Endodermal cell (in vitro differentiated cells): Measurements from ENCODE around the gene DCBLD1. TPM values are rescaled to one million over a fixed set of nuclear protein-coding genes. Genes with fewer than 3 reads are reported as not detected.

Source experiments
- DNase-seq: peaks from one replicate; pipeline ENCODE4 v3.0.0-alpha.2; 2017
- H3K27ac ChIP-seq: 2 replicates; pipeline ENCODE4 v1.5.1; 2013; ENCODE audit warnings: mild to moderate bottlenecking, low read depth, low read length, moderate library complexity
- H3K27me3 ChIP-seq: 2 replicates; pipeline ENCODE4 v1.6.1; 2013; ENCODE audit warnings: mild to moderate bottlenecking, low read length, moderate library complexity; ENCODE audit not compliant: insufficient read depth, control insufficient read depth, poor library complexity, severe bottlenecking
- H3K36me3 ChIP-seq: 2 replicates; pipeline ENCODE4 v1.7.0; 2013; ENCODE audit warnings: mild to moderate bottlenecking, low read length, moderate library complexity; ENCODE audit not compliant: control insufficient read depth, insufficient read depth
- H3K4me1 ChIP-seq: one replicate; pipeline ENCODE4 v1.7.0; 2013; ENCODE audit warnings: low read length; ENCODE audit not compliant: control insufficient read depth, insufficient read depth
- H3K4me3 ChIP-seq: 2 replicates; pipeline ENCODE4 v1.5.1; 2013; ENCODE audit warnings: mild to moderate bottlenecking, low read length, moderate library complexity
- H3K9ac ChIP-seq: 2 replicates; pipeline ENCODE4 v1.6.1; 2013; ENCODE audit warnings: mild to moderate bottlenecking, low read length, moderate library complexity; ENCODE audit not compliant: poor library complexity, severe bottlenecking; ENCODE audit errors: extremely low read depth
- H3K9me3 ChIP-seq: 2 replicates; pipeline ENCODE4 v1.6.1; 2013; ENCODE audit warnings: mild to moderate bottlenecking, low read length, moderate library complexity; ENCODE audit not compliant: control insufficient read depth
- H3K27ac Mint-ChIP-seq: 2 replicates; pipeline ENCODE4 v1.8.0; 2020; ENCODE audit warnings: mixed read lengths
- H3K27me3 Mint-ChIP-seq: 2 replicates; pipeline ENCODE4 v1.8.0; 2021; ENCODE audit warnings: mild to moderate bottlenecking, mixed read lengths; ENCODE audit not compliant: insufficient read depth
- H3K36me3 Mint-ChIP-seq: 2 replicates; pipeline ENCODE4 v1.8.0; 2020; ENCODE audit warnings: low read depth, mixed read lengths
- H3K4me1 Mint-ChIP-seq: 2 replicates; pipeline ENCODE4 v1.8.0; 2020; ENCODE audit warnings: mixed read lengths
- H3K4me3 Mint-ChIP-seq: 2 replicates; pipeline ENCODE4 v1.8.0; 2020; ENCODE audit warnings: mild to moderate bottlenecking, moderate library complexity, mixed read lengths
- H3K9me3 Mint-ChIP-seq: 2 replicates; pipeline ENCODE4 v1.8.0; 2020; ENCODE audit warnings: mild to moderate bottlenecking, mixed read lengths
- CTCF ChIP-seq: fragments of 200-600 bp; sonication (generic); conservative IDR thresholded peaks from 2 replicates; pipeline ENCODE4 v1.5.0; 2021; ENCODE audit warnings: antibody characterized with exemption, mild to moderate bottlenecking
- WGBS, 2 experiments: methylation state at CpG; one replicate each; pipeline versions ENCODE4 v1.1.5 to v1.1.7; 2013; ENCODE audit warnings: missing lambda C conversion rate in 2 of 2, mixed read lengths in 1 of 2; ENCODE audit not compliant: insufficient coverage in 1 of 2, insufficient read length in 1 of 2; 5-methylcytosine and 5-hydroxymethylcytosine counted together
- total RNA-seq, 2 donors: library from RNA; stranded (reverse); fragmentation: NEBNext Ultra II Directional in 1 of 2; extraction: Animal tissue kit (Norgen Biotek cat#: 25700) in 1 of 2; gene quantifications; 2 replicates in 1 of 2; 3 replicates in 1 of 2; pipeline ENCODE4 v1.2.1, GENCODE V29; 2021

DCBLD1 gene
- total RNA-seq, 2 donors from 2014 or later, result 16.2 to 27.9 TPM

- no peak for DNase-seq
- TF ChIP-seq CTCF, result no peak
- Mint-ChIP-seq H3K4me3 (no peak overlapping the region), H3K4me1 (no peaks in the 10 kb centered on the region), H3K36me3 (peaks cover 39% of the 10 kb centered on the region), H3K9me3 (peaks cover 9% of the 10 kb centered on the region), H3K27ac (no peak overlapping the region), H3K27me3 (no peaks in the 10 kb centered on the region)
- peaks cover 23% of the 10 kb centered on the region for H3K36me3 ChIP-seq
- H3K4me1 ChIP-seq, result no peaks in the 10 kb centered on the region
- H3K9ac ChIP-seq, result no peak overlapping the region
- WGBS, 2 experiments, result 87 to 92% methylated on average over 2 to 3 of the region's 3 CpGs
- H3K9me3 ChIP-seq, result peaks cover 11% of the 10 kb centered on the region
- no peak overlapping the region for H3K4me3 ChIP-seq
- no peak overlapping the region for H3K27ac ChIP-seq
- H3K27me3 ChIP-seq, result no peaks in the 10 kb centered on the region
These were observed 108.9 kb downstream of the DCBLD1 start for GRCh38 chr6:117591405-117591804.

GRCh38 chr6:117592983-117593759 lies 110.7 kb downstream of the DCBLD1 start:
- peaks cover 29% of the 10 kb centered on the region for H3K9me3 ChIP-seq
- H3K36me3 ChIP-seq, result peaks cover 35% of the 10 kb centered on the region
- Mint-ChIP-seq H3K4me3 (no peak overlapping the region), H3K36me3 (peaks cover 48% of the 10 kb centered on the region), H3K9me3 (peaks cover 25% of the 10 kb centered on the region), H3K27ac (no peak overlapping the region), H3K4me1 (no peaks in the 10 kb centered on the region), H3K27me3 (no peaks in the 10 kb centered on the region)
- TF ChIP-seq CTCF, result no peak
- WGBS, 2 experiments, result 90% methylated on average over 3 of the region's 3 CpGs
- H3K4me1 ChIP-seq, result no peaks in the 10 kb centered on the region
- H3K27ac ChIP-seq, result no peak overlapping the region
- H3K4me3 ChIP-seq, result no peak overlapping the region
- no peaks in the 10 kb centered on the region for H3K27me3 ChIP-seq
- DNase-seq, result no peak
- H3K9ac ChIP-seq, result no peak overlapping the region

- Mint-ChIP-seq H3K36me3 (peaks cover 52% of the 10 kb centered on the region), H3K27me3 (no peaks in the 10 kb centered on the region), H3K4me1 (no peaks in the 10 kb centered on the region), H3K4me3 (no peak overlapping the region), H3K9me3 (peaks cover 30% of the 10 kb centered on the region), H3K27ac (no peak overlapping the region)
- Histone ChIP-seq H3K4me1 (no peaks in the 10 kb centered on the region), H3K9me3 (peaks cover 30% of the 10 kb centered on the region), H3K27me3 (no peaks in the 10 kb centered on the region), H3K36me3 (peaks cover 38% of the 10 kb centered on the region), H3K27ac (no peak overlapping the region), H3K4me3 (no peak overlapping the region), H3K9ac (no peak overlapping the region)
- DNase-seq, result no peak
- 98 to 100% methylated on average over 1 to 2 of the region's 2 CpGs for WGBS, 2 experiments
- no peak for TF ChIP-seq CTCF
These were observed 112.8 kb downstream of the DCBLD1 start for GRCh38 chr6:117595099-117595923.
